Psoas muscle (tissue), 8 donors: Measurements from ENCODE around the gene P2RY4. TPM values are rescaled to one million over a fixed set of nuclear protein-coding genes. Genes with fewer than 3 reads are reported as not detected.

Experiments used
- ATAC-seq, 4 donors: fragments of 200-7000 bp; cut with Tn5 transposase; one replicate each; pipeline ENCODE4 v1.9.1; 2020; ENCODE audit warnings: moderate library complexity in 3 of 4, mild to moderate bottlenecking in 2 of 4
- DNase-seq, 2 donors: peaks; one replicate each; pipeline ENCODE4 v3.0.0-alpha.2; 2020
- H3K27ac ChIP-seq: fragments of 200-600 bp; one replicate; pipeline ENCODE4 v1.8.0; 2022
- H3K27me3 ChIP-seq, 3 donors: fragments of 200-600 bp in 1 of 3; one replicate each; pipeline versions ENCODE4 v1.6.1 to v1.8.0; 2013 to 2022; ENCODE audit warnings: low read length in 2 of 3, mild to moderate bottlenecking in 2 of 3, moderate library complexity in 1 of 3; ENCODE audit not compliant: insufficient read depth in 3 of 3
- H3K36me3 ChIP-seq, 2 donors: fragments of 200-600 bp in 1 of 2; one replicate each; pipeline versions ENCODE4 v1.6.1 to v1.8.0; 2013 to 2022; ENCODE audit warnings: low read depth in 1 of 2, mild to moderate bottlenecking in 1 of 2, moderate library complexity in 1 of 2; ENCODE audit not compliant: insufficient read depth in 1 of 2
- H3K4me1 ChIP-seq: fragments of 200-600 bp; one replicate; pipeline ENCODE4 v1.8.0; 2022
- H3K4me3 ChIP-seq: fragments of 200-600 bp; one replicate; pipeline ENCODE4 v1.8.0; 2022; ENCODE audit warnings: mild to moderate bottlenecking
- H3K9me3 ChIP-seq: fragments of 200-600 bp; one replicate; pipeline ENCODE4 v1.8.0; 2022
- WGBS, 3 donors: extraction: QIAGEN DNeasy Blood & Tissue Kit; methylation state at CpG; one replicate each; pipeline versions ENCODE4 v1.1.6 to v1.1.7; 2013; 5-methylcytosine and 5-hydroxymethylcytosine counted together
- intact Hi-C, 2 donors: fragments of 100-400 bp; cut with DNase I; formaldehyde crosslinking; loops; one replicate each; pipeline versions ENCODE4 v1.11.0 to v1.14.2; 2022
- polyA plus RNA-seq, 3 donors: library from polyadenylated mRNA; stranded (reverse); fragments of 200-250 nt; gene quantifications; one replicate each; pipeline ENCODE4 v1.2.3, GENCODE V29; 2013
- total RNA-seq, 4 donors: library from RNA; stranded (reverse); fragmentation: NEBNext Ultra II Directional in 2 of 4; extraction: Animal tissue kit (Norgen Biotek cat#: 25700) in 2 of 4; gene quantifications; one replicate each; pipeline versions ENCODE4 v1.2.1 to v1.2.4, GENCODE V29; 2021 to 2023
- TF ChIP-seq, protein P1 (sequence below): fragments of 200-600 bp; IDR thresholded peaks from one replicate; pipeline ENCODE4 v1.8.0; 2022; ENCODE audit warnings: antibody characterized with exemption
- donor health status: healthy with polysubstance abuse.
- donor health status: DM: no; HTN: no; CAD: no; lungs with moderate emphysema.
- donor health status: Bipolar disorder and iron deficiency.
- donor health status: healthy.
- donor health status: DM: yes; HTN: yes; CAD: no.
- donor health status: DM: no; HTN: no; CAD: no.
- donor health status: DM: no; HTN: no; CAD: no.
- donor health status: DM: yes; HTN: yes; CAD: no.

Gene P2RY4
- total and polyA plus RNA-seq, 7 donors, result 0.05 to 0.18 (median 0.08) TPM; not detected in 2

DNA sequence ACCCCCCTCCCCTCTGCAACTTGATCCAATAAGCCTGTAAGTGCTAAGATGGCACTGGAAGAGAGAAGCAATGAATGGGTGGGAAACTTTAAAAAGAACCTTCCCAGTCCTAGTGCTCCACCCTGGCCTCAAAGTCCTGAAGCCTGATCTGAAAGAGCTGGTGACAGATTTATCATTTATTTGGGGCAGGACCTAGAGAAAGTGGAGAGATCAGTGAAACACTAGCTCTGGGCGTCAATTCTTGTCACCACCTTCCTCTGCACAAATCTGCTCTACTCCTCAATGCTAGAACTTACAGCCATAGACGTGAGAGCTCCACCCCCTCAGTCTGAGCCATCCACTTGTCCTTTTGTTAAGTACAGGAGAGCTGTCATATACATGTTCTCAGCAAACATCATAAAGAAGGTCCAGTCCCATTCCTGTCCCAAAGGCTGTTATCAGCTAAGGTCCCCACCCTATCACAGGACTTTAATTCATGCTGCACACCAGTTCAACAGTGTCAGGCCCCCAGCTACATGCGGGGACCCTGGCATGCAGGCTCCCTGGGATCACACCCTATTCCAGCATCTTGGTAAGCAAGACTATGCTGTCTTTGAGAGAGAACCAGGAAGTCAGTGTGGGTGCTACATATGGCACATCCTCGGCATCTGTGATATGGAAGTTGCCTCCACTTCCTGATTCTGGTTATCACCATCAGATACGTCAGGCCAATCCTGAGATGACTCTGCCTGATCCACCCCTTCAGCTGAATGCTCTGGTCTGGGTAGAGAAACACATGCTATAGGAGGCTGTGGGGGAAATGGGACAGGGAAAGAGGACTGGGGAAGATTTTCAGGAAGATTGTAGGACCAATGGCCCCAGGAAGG lies 2.3 kb downstream of the P2RY4 start:
- Histone ChIP-seq H3K9me3 (no peaks in the 10 kb centered on the region), H3K4me3 (no peak overlapping the region), H3K27me3 (peaks cover 0 to 5% (median 0%) of the 10 kb centered on the region in 3 donors), H3K36me3 (no peaks in the 10 kb centered on the region), H3K27ac (no peak overlapping the region), H3K4me1 (no peaks in the 10 kb centered on the region)
- TF ChIP-seq, protein P1, sequence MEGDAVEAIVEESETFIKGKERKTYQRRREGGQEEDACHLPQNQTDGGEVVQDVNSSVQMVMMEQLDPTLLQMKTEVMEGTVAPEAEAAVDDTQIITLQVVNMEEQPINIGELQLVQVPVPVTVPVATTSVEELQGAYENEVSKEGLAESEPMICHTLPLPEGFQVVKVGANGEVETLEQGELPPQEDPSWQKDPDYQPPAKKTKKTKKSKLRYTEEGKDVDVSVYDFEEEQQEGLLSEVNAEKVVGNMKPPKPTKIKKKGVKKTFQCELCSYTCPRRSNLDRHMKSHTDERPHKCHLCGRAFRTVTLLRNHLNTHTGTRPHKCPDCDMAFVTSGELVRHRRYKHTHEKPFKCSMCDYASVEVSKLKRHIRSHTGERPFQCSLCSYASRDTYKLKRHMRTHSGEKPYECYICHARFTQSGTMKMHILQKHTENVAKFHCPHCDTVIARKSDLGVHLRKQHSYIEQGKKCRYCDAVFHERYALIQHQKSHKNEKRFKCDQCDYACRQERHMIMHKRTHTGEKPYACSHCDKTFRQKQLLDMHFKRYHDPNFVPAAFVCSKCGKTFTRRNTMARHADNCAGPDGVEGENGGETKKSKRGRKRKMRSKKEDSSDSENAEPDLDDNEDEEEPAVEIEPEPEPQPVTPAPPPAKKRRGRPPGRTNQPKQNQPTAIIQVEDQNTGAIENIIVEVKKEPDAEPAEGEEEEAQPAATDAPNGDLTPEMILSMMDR, result no peak
- DNase-seq, result no peak
- 67 to 88% (median 86%) methylated on average over 5 of the region's 5 CpGs for WGBS, 3 donors
- intact Hi-C loops, result no loop called here
- no peak for ATAC-seq

DNA sequence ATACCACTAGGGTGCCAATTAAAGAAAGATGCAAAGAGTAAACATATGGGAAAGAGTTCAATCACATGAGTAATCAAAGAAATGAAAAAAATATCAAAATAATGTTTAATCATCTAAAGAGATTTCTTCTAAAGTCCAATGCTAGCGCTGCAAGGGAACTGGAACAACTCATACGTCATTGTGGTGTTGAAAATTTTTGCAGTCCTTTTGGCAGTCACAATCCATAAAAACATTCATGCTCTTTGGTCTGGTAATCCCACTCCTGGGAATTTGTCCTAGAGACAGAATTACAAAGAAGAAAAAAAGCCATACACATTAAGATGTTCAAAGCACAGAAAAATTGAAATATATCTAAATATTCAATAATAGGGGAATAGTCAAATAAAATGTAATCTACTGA lies 4.6 kb downstream of the P2RY4 start:
- Histone ChIP-seq H3K4me3 (no peak overlapping the region), H3K27ac (no peak overlapping the region), H3K9me3 (no peaks in the 10 kb centered on the region), H3K27me3 (peaks cover 0 to 10% (median 0%) of the 10 kb centered on the region in 3 donors), H3K4me1 (no peaks in the 10 kb centered on the region), H3K36me3 (no peaks in the 10 kb centered on the region)
- intact Hi-C loops, result no loop called here
- ATAC-seq (no peak), DNase-seq (no peak)
- whole genome bisulfite sequencing, 3 donors, result 45 to 64% (median 60%) methylated on average over 2 of the region's 2 CpGs
- TF ChIP-seq, protein P1, result no peak

DNA sequence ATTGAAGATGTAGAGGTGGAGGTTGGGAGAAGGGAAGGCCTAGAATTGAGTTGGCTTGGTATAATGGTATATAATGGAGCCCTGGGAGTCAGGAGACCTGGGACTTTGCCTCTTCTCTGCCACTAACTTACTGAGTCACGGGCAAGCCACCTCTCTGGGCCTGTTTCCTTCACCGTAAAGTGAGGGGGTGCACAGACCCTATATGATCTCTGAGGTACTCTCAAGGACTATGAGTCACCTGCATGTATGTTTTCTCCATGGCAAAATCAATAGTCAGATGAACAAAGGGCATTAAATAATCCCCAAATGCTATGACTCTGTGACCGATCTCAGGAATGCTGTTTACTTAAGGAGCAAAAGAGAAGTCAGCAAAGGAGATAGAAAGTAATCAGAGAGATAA lies 5.1 kb downstream of the P2RY4 start:
- intact Hi-C loops, result no loop called here
- no peak overlapping the region for H3K4me3 ChIP-seq
- no peaks in the 10 kb centered on the region for H3K36me3 ChIP-seq
- H3K4me1 ChIP-seq, result no peaks in the 10 kb centered on the region
- TF ChIP-seq, protein P1, result no peak
- peaks cover 0 to 10% (median 0%) of the 10 kb centered on the region in 3 donors for H3K27me3 ChIP-seq
- H3K9me3 ChIP-seq, result no peaks in the 10 kb centered on the region
- WGBS, 3 donors, result 82 to 100% (median 99%) methylated on average over 3 of the region's 3 CpGs
- ATAC-seq, result no peak
- no peak overlapping the region for H3K27ac ChIP-seq
- no peak for DNase-seq

DNA sequence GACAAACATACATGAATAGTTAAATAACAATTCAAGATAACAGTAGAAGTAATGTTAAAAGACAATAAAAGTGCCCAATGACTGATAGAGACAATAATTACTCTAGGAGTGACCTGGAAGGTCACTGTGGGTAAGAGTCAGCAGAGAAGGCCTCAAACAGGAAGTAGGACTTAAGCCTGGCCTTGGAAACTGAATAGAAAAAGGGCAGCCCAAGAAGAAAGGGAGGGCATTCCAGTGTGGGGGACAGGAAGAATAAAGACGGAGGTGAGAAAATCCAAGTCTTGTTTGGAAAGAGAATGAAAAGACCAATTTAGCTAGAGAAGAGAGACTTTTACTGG lies 6.0 kb downstream of the P2RY4 start:
- no peak overlapping the region for H3K27ac ChIP-seq
- H3K27me3 ChIP-seq, result peaks cover 0 to 10% (median 0%) of the 10 kb centered on the region in 3 donors
- H3K36me3 ChIP-seq, result no peaks in the 10 kb centered on the region
- intact Hi-C loops, result no loop called here
- H3K4me1 ChIP-seq, result no peaks in the 10 kb centered on the region
- no peak overlapping the region for H3K4me3 ChIP-seq
- TF ChIP-seq, protein P1, result no peak
- no peaks in the 10 kb centered on the region for H3K9me3 ChIP-seq
- DNase-seq (no peak), ATAC-seq (no peak)
- WGBS, 3 donors, result 71 to 94% (median 86%) methylated on average over 1 of the region's 1 CpG
